Stimulated activated CD8-positive, alpha-beta memory T cell treated with anti-CD3 and anti-CD28 coated beads, Interleukin-15, amount 100 ng/mL, for 48 hours (primary cell): Measurements from ENCODE around the gene PACS2.
"Not testable (repeated sequence)": the region's sequence is repeated elsewhere in the genome, so short reads cannot be mapped to it uniquely, and the experiment has no call there.

Source experiments
- DNase-seq, 2 donors: peaks; one replicate each; pipeline ENCODE4 v3.0.0-alpha.2; 2020; ENCODE audit warnings: low read depth in 2 of 2

Gene PACS2

GRCh38 chr14:105314287-105315200, at the start of gene PACS2:
TSS of gene PACS2 (plus strand) at chr14:105314748. CDS start at chr14:105314919, 171 bp downstream.
- peak; percentile 67 to 70 for DNase-seq

- no peak for DNase-seq
Measured at GRCh38 chr14:105267820-105268548, 46.6 kb upstream of the PACS2 start.

GRCh38 chr14:105268736-105269354, 45.7 kb upstream of the PACS2 start:
- no peak for DNase-seq

- DNase-seq, result no peak
Measured at GRCh38 chr14:105269405-105269804, 45.1 kb upstream of the PACS2 start.

GRCh38 chr14:105271224-105271890, 43.2 kb upstream of the PACS2 start:
- no peak for DNase-seq

GRCh38 chr14:105272623-105273022, 41.9 kb upstream of the PACS2 start:
- DNase-seq, result no peak

- DNase-seq, result no peak
Measured at GRCh38 chr14:105273062-105273461, 41.5 kb upstream of the PACS2 start.

- DNase-seq, result no peak
Measured at GRCh38 chr14:105274637-105275036, 39.9 kb upstream of the PACS2 start.

GRCh38 chr14:105275267-105275946, 39.1 kb upstream of the PACS2 start:
- DNase-seq, result no peak

GRCh38 chr14:105277448-105277847, 37.1 kb upstream of the PACS2 start:
- DNase-seq, result not testable (repeated sequence)

- no peak for DNase-seq
Measured at GRCh38 chr14:105279642-105280361, 34.7 kb upstream of the PACS2 start.

- DNase-seq, result no peak
Measured at GRCh38 chr14:105280525-105280924, 34.0 kb upstream of the PACS2 start.

- DNase-seq, result no peak
Measured at GRCh38 chr14:105281371-105282097, 33.0 kb upstream of the PACS2 start.

- DNase-seq, result no peak
Measured at GRCh38 chr14:105282098-105282725, 32.3 kb upstream of the PACS2 start.

GRCh38 chr14:105283028-105283427, 31.5 kb upstream of the PACS2 start:
- DNase-seq, result no peak

- no peak for DNase-seq
Measured at GRCh38 chr14:105283899-105284298, 30.6 kb upstream of the PACS2 start.

GRCh38 chr14:105285174-105285573, 29.4 kb upstream of the PACS2 start:
- DNase-seq, result no peak

- DNase-seq, result no peak
Measured at GRCh38 chr14:105286759-105287144, 27.8 kb upstream of the PACS2 start.
